DMS153 treated with DMSO at 0.1 percent for 48 hours (cell line): Measurements from ENCODE around the gene PPHLN1.

Source experiments
- DNase-seq: peaks from one replicate; lab custom pipeline; 2025; ENCODE audit not compliant: unreplicated experiment; lab: John Stamatoyannopoulos, UW

Gene PPHLN1

GRCh38 chr12:42440608-42441007, 114.6 kb downstream of the PPHLN1 start:
- no peak for DNase-seq

DNA sequence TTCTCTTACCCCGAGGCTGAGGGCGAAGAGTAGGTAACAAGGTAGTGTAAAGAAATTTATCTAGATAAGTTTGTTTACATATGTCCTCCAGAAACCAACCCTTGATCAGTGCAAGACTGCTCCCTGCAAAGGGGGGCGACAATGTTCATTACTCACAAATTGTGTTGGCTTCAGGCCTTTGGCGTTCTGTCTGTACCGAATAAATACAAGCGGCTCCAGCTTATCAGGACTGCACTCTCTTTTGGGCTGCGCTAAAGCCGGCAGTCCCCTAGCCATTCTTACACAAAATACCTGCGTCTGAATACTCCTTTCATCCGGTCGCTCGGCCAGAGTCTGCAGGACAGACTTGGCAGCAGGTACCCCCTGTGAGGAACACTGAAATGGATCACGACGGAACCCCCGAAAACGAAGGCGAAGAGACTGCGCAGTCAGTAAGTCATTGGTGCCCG, 116.4 kb downstream of the PPHLN1 start:
- DNase-seq: no peak

DNA sequence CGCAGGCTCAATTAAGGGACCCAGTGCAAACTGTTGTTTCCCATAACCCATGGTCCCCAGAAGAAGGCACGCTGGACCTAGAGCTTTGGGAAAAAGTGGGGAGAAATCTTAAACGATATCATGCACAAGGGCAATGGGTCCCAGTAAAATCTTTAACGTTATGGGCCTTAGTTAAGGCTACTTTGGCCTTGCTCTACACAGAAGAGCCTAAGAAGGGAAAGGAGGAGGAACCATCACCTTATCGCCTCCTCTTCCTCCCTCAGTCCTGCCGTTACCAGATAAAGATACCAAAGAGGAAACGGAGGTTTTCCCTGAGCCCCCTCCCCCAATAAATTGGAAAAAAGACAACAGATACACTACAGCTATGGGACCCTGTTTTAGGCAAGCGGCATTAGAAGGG, 116.9 kb downstream of the PPHLN1 start:
- no peak for DNase-seq

- no peak for DNase-seq
Observed at GRCh38 chr12:42444192-42444943, 118.4 kb downstream of the PPHLN1 start.

- no peak for DNase-seq
Observed at GRCh38 chr12:42445891-42446290, 119.9 kb downstream of the PPHLN1 start.

DNA sequence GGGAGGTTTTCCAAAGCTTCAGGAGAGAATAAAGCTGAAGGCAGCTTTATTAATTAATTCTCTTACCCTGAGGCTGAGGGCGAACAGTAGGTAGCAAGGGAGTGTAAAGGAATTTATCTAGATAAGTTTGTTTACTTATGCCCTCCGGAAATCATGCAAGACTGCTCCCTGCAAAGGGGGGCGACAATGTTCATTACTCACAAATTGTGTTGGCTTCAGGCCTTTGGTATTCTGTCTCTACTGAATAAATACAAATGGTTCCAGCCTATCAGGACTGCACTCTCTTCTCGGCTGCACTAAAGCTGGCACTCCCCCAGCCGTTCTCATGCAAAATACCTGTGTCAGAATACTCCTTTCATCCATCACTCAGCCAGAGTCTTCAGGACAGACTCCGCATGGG, 120.8 kb downstream of the PPHLN1 start:
- no peak for DNase-seq

GRCh38 chr12:42447371-42447786, 121.4 kb downstream of the PPHLN1 start:
- DNase-seq: no peak

DNA sequence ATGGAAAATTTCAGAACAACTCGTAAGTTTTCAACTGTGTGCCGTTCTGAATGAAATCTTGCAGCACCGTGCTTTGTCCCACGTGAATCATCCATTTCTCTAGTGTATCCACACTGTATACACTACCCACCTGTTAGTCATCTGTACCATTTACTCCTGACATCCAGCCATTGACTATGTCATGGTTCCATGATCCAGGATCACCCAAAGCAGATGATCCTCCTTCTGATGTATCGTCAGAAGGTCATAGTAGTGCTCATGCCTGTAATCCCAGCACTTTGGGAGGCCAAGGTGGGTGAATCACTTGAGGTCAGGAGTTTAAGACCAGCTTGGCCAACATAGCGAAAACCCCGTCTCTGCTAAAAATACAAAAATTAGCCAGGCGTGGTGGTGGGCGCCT, 122.9 kb downstream of the PPHLN1 start:
- DNase-seq: no peak

- no peak for DNase-seq
Observed at GRCh38 chr12:42450248-42450647, 124.3 kb downstream of the PPHLN1 start.

DNA sequence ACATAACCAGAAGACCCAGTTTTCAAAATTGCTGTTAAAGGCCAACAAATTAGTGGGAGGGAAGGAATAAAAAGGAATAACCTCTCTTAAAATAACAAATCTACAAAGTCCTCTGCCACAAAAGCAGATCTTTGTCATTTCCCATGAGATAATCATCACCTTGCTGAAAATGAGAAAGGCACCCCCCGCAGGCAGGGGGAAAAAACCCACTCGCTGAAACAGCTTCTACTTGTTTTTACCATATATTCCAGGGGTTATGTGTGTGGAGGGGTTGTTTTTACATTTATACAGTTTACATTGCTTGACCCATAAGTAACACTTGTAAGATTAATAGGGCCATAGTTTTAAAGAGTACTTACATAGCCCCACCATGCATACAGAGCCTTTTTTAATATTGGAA, 132.6 kb downstream of the PPHLN1 start:
- DNase-seq: no peak

- no peak for DNase-seq
Observed at GRCh38 chr12:42459336-42459847, 133.4 kb downstream of the PPHLN1 start.

- DNase-seq: no peak
Observed at GRCh38 chr12:42462486-42462885, 136.5 kb downstream of the PPHLN1 start.

DNA sequence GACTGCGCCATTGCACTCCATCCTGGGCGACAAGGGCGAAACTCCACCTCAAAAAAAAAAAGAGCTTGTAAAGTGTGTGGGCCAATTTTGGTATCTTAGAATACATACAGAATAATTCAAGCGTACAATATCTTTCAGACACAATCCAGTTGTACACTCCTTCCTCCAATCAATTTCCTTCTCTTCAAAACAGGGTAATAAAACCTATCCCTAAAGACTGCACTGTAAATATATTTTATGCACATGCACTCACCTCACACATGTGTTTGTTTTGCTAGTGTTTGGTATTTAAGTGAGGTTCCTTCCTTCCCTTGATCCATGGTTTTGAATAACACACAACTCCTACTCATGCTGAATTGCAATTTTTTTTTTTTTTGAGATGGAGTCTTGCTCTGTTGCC, 137.7 kb downstream of the PPHLN1 start:
- DNase-seq: no peak

GRCh38 chr12:42468341-42468821, 142.4 kb downstream of the PPHLN1 start:
- no peak for DNase-seq

GRCh38 chr12:42468921-42469320, 143.0 kb downstream of the PPHLN1 start:
- no peak for DNase-seq

DNA sequence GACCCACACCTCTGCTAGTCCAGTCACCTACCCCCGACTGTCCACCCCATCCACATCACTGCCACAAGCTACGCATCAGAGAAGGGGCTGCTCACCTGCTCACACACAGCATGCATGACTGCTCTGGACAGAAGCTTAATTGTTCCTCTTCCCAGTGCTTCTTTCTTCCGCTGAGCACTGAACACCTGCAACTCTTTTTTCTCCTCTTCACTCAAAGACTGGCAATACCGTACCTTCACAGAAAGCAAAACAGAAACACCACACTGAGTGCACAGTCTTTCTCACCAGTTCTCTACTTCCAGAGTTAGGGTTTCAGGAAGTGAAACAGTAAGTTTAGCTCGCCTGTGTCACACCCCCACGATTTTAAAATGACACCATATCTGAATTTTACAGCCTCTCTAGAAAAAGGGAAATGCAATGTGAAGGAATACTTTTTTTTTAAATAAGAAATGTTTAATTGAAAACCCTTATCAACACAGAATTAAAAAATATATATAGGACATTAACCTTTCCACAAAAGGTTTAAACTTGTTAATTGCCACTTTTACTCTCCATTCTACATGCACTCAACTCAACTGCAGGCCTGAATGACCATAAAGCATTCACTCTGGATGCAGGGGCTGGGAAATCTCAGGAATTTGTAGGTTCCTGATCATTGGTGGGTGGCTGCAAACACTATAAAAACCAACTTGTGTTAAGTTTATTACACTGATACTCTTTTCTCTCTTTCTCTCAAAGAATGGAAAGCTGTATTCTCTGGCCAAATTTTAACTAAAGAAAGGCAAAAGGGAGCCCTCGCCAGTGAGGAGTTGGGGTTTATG, 143.6 kb downstream of the PPHLN1 start:
- no peak for DNase-seq

- DNase-seq: no peak
Observed at GRCh38 chr12:42472376-42472775, 146.4 kb downstream of the PPHLN1 start.

GRCh38 chr12:42473130-42473529, 147.2 kb downstream of the PPHLN1 start:
- DNase-seq: no peak

DNA sequence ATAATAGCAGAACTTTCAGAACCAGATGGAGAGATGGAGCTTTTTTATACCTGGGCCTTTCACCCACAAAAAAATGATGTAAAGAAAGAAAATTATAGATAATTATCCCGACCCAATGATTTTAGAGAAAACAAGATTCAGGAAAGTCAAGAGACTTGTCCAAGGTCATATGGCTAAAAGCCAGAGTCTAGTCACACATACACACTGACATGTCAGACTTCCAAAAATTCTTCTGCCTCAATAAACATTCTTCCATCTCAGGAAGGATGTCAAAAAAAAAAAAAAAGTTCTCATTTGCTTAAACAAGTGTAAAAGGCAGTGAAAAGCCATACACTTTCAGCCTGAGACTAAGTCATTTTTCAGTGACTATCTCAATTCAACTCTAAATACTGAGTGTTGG, 147.6 kb downstream of the PPHLN1 start:
- no peak for DNase-seq

DNA sequence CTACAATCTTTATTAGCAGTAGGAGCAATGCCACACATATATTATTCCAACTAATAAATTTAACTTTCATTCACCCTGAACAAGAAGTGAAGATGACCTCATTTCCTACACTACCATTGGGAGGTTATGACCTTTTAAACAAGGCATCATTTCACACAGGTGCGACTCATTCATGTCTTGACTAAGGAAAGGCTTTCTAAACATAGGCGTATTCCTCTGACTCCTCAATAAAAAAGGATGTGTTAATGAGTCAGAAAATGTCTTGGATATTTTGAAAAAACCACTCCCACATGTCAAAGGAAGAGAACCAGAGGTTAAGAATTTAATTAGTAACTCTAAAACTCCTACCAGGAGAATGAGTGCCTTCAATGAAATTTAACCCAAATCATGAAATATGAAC, 148.4 kb downstream of the PPHLN1 start:
- no peak for DNase-seq

DNA sequence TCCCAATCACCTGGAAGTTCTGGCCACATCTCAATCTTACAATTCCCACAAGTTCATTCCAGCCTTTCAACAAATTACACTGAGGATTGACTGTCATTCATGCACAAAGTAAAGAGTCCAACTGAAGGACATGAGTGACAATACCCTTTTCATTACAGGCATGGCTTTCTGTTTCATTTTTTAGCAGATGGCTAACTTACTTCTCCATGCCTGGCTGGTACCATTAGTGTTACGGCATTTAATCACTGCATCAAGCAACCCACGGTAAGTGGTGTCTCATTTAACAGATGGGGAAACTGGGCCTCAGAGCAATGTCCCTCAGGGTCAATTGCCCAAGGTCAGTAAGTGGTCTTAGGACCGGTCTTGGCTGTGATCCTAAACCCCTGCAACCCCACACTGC, 149.1 kb downstream of the PPHLN1 start:
- DNase-seq: no peak

DNA sequence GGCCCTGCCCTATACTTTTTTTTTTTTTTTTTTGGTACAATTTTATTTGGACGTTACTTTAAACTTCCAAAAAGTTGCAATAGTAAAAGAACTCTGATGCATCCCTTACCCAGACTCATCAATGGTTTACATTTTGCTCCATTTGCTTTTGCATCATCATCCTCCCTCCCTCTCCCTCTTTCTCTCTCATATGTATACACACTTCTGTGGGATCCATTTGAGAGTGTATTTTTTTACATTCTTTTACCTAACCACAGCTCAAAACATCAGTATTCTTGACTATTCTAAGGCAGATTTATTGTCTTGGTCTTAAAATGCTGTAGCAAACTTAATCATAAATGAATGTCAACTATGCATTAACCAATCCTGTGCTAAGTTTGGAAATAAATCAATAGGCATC, 152.0 kb downstream of the PPHLN1 start:
- no peak for DNase-seq
